ENCODE results near the gene CFAP299.

The CFAP299 gene

DNA sequence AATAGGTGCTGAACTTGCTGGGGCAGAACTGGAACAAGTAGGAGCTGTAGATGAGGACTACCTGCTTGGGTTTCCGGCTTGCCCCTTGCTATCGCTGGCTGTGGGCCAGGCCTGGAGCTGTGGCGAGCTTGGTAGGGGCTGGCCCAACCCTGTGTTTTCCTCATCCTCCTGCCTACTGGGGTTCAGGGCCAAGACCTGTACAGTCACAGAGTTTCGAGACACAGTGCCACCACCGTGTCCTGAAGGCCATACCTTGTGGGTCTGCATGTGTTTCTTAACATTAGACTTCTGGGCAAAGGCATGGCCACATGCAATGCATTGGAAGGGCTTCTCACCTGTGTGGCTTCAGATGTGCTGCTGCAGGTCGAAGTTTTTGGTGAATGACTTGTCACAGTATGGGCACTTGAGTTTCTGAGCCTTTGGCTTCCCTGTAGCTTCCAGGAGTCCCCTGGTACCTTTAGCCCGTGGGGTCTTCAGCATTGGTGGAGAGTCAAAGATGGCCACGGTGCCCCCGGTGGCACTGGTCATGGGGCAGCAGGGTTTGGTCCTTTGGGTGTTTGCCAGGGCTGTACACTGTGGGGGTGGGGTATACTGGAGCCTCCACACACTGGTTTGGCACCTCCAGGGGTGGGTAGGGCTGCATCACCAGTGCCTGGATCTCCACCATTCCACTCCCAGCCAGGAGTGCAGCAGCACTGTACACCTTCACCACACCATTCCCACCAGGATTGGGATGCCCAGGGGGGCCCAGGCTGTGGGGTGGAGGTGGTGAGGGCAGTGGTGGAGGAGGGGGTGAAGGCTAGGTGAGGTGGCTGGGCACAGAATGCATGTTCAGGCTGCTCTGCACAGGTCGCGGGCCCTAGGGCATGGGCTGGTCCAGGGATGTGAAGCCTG lies 52.1 kb downstream of the CFAP299 start:
- DNase-seq (ENCODE audit: low read depth in 1 of 2, low spot score in 1 of 2), result no peak

- no peak for DNase-seq (ENCODE audit: low read depth in 1 of 2, low spot score in 1 of 2)
Measured at GRCh38 chr4:80388284-80388607, 52.7 kb downstream of the CFAP299 start.

GRCh38 chr4:80390178-80390577 lies 54.6 kb downstream of the CFAP299 start:
- DNase-seq (ENCODE audit: low read depth in 1 of 2, low spot score in 1 of 2), result no peak

DNA sequence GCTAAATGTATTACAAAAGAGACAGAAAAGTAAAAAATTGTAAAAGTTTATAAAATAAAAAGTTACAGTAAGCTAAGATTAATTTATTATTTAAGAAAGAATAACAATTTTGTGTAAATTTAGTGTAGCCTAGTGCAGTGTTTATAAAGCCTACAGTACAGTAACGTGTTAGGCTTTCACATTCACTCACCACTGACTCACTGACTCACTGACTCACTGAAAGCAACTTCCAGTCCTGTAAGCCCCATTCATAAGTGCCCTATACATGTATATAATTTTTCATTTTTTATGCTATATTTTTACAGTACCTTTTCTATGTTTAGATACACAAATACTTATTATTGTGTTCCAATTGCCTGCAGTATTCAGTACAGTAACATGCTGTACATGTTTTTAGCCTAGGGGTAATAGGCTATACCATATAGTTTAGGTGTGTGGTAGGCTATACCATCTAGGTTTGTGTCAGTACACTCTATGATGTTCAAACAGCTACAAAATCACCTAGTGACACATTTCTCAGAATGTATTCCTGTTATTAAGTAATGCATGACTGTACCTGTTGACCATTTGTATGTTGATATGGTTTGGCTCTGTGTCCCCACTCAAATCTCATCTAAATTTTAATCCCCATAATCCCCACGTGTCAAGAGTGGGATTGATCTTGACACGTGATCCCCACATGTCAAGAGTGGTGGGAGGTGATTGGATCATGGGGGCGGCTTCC lies 57.9 kb downstream of the CFAP299 start:
- no peak for DNase-seq (ENCODE audit: low read depth in 1 of 2, low spot score in 1 of 2)

GRCh38 chr4:80393970-80394250 lies 58.4 kb downstream of the CFAP299 start:
- no peak for DNase-seq (ENCODE audit: low read depth in 1 of 2, low spot score in 1 of 2)

DNA sequence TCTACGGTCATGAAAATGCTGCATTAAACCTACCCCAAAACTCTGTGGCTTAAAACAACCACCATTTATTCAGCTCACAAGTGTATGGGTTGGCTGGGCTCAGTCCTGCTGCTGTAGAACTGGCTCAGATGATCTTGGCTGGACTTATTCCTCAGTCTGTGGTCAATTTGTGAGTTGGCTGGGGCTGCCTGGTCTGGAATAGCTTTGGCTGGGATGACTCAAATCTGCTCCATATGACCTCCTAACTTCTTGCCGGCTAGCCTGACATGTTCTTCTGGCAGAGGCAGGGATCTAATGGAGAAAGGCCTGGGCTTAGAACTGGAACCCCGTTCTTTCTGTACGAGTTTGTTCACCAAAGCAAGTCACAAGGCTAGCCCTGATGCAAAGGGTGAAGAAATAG lies 71.7 kb downstream of the CFAP299 start:
- no peak for DNase-seq (ENCODE audit: low read depth in 1 of 2, low spot score in 1 of 2)

- DNase-seq (ENCODE audit: low read depth in 1 of 2, low spot score in 1 of 2), result no peak
Measured at GRCh38 chr4:80409809-80410208, 74.3 kb downstream of the CFAP299 start.

- DNase-seq (ENCODE audit: low read depth in 1 of 2, low spot score in 1 of 2), result no peak
Measured at GRCh38 chr4:80412322-80412721, 76.8 kb downstream of the CFAP299 start.

DNA sequence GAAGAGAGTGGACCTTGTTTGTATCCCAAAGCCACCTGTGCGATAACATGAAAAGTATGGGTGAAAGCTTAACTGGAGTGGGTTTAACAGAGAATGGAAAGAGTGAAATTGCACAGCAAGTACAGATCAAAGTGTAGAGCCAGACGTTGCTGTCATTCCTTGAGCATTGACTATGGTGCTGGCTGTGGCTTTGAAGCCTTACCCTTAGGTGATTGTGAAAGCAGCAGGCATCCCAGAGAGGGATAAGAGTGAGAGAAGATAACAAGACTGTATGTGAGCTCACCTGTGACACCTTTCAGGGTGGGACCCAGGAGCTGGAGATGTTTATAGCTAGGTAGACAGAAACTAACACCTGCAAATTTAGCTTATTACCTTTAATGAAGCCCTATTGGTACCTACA lies 77.6 kb downstream of the CFAP299 start:
- no peak for DNase-seq (ENCODE audit: low read depth in 1 of 2, low spot score in 1 of 2)

DNA sequence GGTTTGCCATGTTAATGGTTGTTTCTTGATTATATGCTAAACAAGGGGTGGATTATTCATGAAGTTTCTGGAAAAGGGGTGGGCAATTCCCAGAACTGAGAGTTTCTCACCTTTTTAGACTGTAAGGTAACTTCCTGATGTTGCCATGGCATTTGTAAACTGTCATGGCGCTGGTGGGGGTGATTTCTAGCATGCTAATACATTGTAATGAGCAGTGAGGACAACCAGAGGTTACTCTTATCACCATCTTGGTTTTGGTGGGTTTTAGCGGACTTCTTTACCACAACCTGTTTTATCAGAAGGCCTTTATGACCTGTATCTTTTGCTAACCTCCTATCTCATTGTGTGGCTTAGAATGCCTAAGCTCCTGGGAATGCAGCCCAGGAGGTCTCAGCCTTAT lies 81.5 kb downstream of the CFAP299 start:
- DNase-seq (ENCODE audit: low read depth in 1 of 2, low spot score in 1 of 2), result no peak

GRCh38 chr4:80419946-80420345 lies 84.4 kb downstream of the CFAP299 start:
- DNase-seq (ENCODE audit: low read depth in 1 of 2, low spot score in 1 of 2), result no peak

DNA sequence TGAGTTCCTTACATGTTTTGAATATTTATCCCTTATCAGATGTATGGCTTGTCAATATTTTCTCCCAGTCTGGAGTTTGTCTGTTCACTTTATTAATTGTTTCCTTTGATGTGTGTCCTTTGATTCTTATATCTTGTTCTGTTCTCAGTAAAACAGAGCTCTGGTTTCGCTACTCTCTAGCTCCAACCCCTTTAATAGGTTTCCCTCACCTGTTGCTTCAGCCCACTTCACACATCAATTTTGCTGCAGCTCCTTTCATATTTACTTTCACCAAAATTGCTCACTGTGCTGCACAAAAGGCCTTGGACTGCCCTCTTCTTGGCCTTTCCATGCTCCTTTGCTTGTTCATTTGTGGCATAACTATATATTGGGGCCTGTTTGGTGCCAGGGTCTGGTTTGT lies 85.1 kb downstream of the CFAP299 start:
- DNase-seq (ENCODE audit: low read depth in 1 of 2, low spot score in 1 of 2), result no peak

GRCh38 chr4:80422727-80423404 lies 87.3 kb downstream of the CFAP299 start:
- no peak for DNase-seq (ENCODE audit: low read depth in 1 of 2, low spot score in 1 of 2)

DNA sequence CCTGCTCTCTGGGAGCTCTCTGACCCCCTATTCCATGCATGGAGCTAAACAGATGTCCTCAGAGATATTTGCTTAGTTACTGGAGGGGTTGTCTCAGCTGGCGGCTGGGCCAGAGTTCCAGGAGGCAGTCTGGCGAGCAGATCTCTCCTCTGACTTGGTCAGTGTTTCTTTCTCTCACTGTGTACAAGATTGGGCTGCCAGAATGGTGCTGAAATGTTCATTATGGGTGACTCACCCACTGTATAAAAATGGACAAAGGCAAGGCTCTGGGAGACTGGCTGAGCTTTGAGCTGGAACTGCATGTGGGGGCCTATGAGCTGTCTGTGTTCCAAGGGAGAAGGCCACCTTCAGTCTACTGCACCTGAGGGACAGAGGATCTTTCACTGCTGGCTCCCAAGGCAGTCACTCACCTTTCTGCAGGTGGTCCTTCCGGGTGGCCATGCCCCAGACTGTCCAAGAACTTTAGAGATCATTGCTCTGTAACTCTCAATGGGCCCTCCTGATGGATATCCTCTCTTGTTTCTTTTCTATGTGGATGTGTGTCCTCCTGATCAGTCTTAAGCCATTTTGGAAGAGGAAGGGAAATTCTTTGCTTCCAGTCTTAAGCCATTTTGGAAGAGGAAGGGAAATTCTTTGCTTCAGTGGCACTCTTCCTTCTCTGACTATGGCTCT lies 88.2 kb downstream of the CFAP299 start:
- no peak for DNase-seq (ENCODE audit: low read depth in 1 of 2, low spot score in 1 of 2)

DNA sequence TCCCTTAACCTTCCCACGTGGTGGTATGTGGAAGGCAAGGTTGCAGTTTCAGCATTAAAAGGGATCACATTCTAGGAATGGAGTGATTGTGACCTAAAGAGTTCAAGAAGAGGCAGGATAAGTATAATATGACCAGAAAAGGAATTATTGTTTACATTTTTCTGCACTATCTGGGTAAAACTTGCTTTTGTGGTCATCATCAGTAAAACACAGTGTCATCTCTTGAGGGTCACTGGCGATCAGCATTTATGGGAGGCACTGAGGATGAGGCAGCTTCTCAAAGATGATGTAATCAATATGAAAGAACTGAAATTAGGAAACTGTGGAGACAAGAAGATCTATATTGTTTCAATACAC lies 88.7 kb downstream of the CFAP299 start:
- DNase-seq (ENCODE audit: low read depth in 1 of 2, low spot score in 1 of 2), result no peak

DNA sequence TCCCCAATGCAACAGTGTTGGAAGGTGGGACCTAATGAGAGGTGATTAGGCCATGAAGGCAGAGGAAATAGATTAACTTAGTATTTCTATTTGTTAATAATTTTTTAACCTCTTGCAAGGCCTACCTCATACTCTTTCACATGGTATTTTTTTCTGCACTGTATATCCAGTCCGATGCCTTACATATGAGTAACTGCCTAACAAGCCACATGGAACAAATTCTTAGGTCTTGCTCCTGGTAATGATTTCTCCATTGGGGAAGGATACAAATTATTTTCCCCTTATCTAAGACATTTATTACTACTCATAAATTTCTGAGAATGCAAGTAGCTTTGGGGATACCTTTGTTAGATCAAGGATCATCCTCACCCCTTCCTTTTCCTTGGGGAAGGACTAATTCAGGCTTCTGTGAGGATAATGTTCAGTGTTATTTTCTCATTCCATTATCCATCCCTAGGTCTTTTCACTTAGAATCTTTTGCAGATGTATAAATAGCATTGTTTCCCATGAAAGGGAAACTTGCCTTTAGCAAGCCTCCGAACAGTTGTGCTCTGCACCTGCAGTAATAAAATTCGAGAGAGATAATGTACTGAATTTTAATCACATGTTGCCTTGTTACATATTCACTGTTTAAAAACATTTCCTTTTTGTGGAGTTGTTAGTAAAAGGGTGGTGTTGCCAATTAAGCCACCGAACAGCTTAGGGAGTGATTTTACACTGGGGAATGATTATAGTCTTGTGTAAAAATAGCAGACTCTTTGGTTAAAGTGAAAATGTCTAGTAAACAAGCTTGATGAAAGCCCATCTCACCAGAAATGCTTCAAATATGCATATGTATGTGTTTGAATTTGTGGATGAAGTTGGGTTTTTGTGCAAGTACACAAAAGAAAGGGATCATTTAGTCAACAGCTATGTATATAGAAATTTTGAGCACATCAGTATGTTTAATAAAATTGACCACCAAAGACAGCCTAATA lies 89.9 kb downstream of the CFAP299 start:
- DNase-seq (ENCODE audit: low read depth in 1 of 2, low spot score in 1 of 2), result no peak

- no peak for DNase-seq (ENCODE audit: low read depth in 1 of 2, low spot score in 1 of 2)
Measured at GRCh38 chr4:80431203-80431965, 95.9 kb downstream of the CFAP299 start.

GRCh38 chr4:80434238-80434637 lies 98.7 kb downstream of the CFAP299 start:
- DNase-seq (ENCODE audit: low read depth in 1 of 2, low spot score in 1 of 2), result no peak

- DNase-seq (ENCODE audit: low read depth in 1 of 2, low spot score in 1 of 2), result no peak
Measured at GRCh38 chr4:80438016-80438415, 102.5 kb downstream of the CFAP299 start.
